Cardiac muscle cell (in vitro differentiated cells and primary cell): ENCODE results near the gene PGLYRP4. TPM values are rescaled to one million over a fixed set of nuclear protein-coding genes. Genes with fewer than 3 reads are reported as not detected.

ENCODE experiments used
- DNase-seq, 2 donors: peaks; one replicate each; pipeline versions ENCODE4 v3.0.0 to v3.0.0-alpha.2; 2010 to 2017; ENCODE audit warnings: low read depth in 1 of 2, low spot score in 1 of 2
- H3K27ac ChIP-seq: fragments of 200-600 bp; sonication (generic); 2 replicates; pipeline ENCODE4 v1.5.1; 2016
- H3K27me3 ChIP-seq: fragments of 200-600 bp; sonication (generic); 2 replicates; pipeline ENCODE4 v1.6.0; 2016; ENCODE audit warnings: control low read depth
- H3K36me3 ChIP-seq: fragments of 200-600 bp; sonication (generic); 2 replicates; pipeline ENCODE4 v1.5.1; 2016; ENCODE audit warnings: control low read depth
- H3K4me1 ChIP-seq: fragments of 200-600 bp; sonication (generic); 2 replicates; pipeline ENCODE4 v1.8.1; 2017; ENCODE audit warnings: low read depth, mild to moderate bottlenecking, mixed run types
- H3K4me3 ChIP-seq: fragments of 200-600 bp; sonication (generic); 2 replicates; pipeline ENCODE4 v1.5.1; 2016; ENCODE audit warnings: mild to moderate bottlenecking
- H3K9me3 ChIP-seq: fragments of 200-600 bp; sonication (generic); 2 replicates; pipeline ENCODE4 v1.5.1; 2017; ENCODE audit warnings: low read depth, mild to moderate bottlenecking, control low read depth
- CTCF ChIP-seq: IDR thresholded peaks from 2 replicates; pipeline ENCODE4 v1.5.1; 2012; ENCODE audit warnings: low read depth, mild to moderate bottlenecking, low read length
- polyA plus RNA-seq: library from polyadenylated mRNA; unstranded; fragments of >200 nt; fragmentation: Nextera tagmentation; extraction: Ambion mirVana; gene quantifications from 2 replicates; pipeline ENCODE4 v1.2.1, GENCODE V29; 2016
- total RNA-seq: library from RNA; depleted of rRNA; stranded (reverse); fragments of >200 nt; gene quantifications from 2 replicates; pipeline ENCODE4 v1.2.3, GENCODE V29; 2016

The PGLYRP4 gene
- total and polyA plus RNA-seq, 2 experiments from 2014 or later, result 0.33 TPM; not detected in 1

GRCh38 chr1:153358691-153358975 is 10.0 kb upstream of the PGLYRP4 start:
- Histone ChIP-seq H3K27ac (no peak overlapping the region), H3K4me3 (no peak overlapping the region)

GRCh38 chr1:153357853-153358690 is 9.4 kb upstream of the PGLYRP4 start, which contains the start of gene S100A9:
Gene S100A9 (plus strand): TSS chr1:153357854. CDS start chr1:153358284, 430 bp downstream.
- Histone ChIP-seq H3K36me3 (no peaks in the 10 kb centered on the region), H3K4me3 (no peak within 1 kb of the TSS), H3K9me3 (no peaks in the 10 kb centered on the region), H3K27ac (no peak within 1 kb of the TSS), H3K4me1 (peaks cover 34% of the 10 kb centered on the region), H3K27me3 (no peaks in the 10 kb centered on the region)
- no peak for TF ChIP-seq CTCF
- no peak for DNase-seq

More at GRCh38 chr1:153358691-153358975, 10.0 kb upstream of the PGLYRP4 start:
- H3K36me3 ChIP-seq, result no peaks in the 10 kb centered on the region
- DNase-seq, result no peak
- TF ChIP-seq CTCF, result no peak
- no peaks in the 10 kb centered on the region for H3K27me3 ChIP-seq
- no peaks in the 10 kb centered on the region for H3K9me3 ChIP-seq
- peaks cover 34% of the 10 kb centered on the region for H3K4me1 ChIP-seq

- Histone ChIP-seq H3K27me3 (no peaks in the 10 kb centered on the region), H3K27ac (no peak overlapping the region), H3K4me3 (no peak overlapping the region), H3K9me3 (no peaks in the 10 kb centered on the region), H3K4me1 (peaks cover 27% of the 10 kb centered on the region), H3K36me3 (no peaks in the 10 kb centered on the region)
- no peak for DNase-seq
- no peak for TF ChIP-seq CTCF
Measured at GRCh38 chr1:153357076-153357852, 8.6 kb upstream of the PGLYRP4 start.

GRCh38 chr1:153356392-153357075 is 7.9 kb upstream of the PGLYRP4 start:
- no peaks in the 10 kb centered on the region for H3K9me3 ChIP-seq
- peaks cover 20% of the 10 kb centered on the region for H3K4me1 ChIP-seq
- no peak overlapping the region for H3K27ac ChIP-seq
- no peaks in the 10 kb centered on the region for H3K36me3 ChIP-seq
- no peak for TF ChIP-seq CTCF
- no peaks in the 10 kb centered on the region for H3K27me3 ChIP-seq
- DNase-seq, result no peak
- no peak overlapping the region for H3K4me3 ChIP-seq

GRCh38 chr1:153355445-153356071 is 6.9 kb upstream of the PGLYRP4 start:
- H3K9me3 ChIP-seq, result no peaks in the 10 kb centered on the region
- TF ChIP-seq CTCF, result peak; percentile 75
- H3K27me3 ChIP-seq, result no peaks in the 10 kb centered on the region
- no peak overlapping the region for H3K27ac ChIP-seq
- no peak overlapping the region for H3K4me3 ChIP-seq
- H3K4me1 ChIP-seq, result peaks cover 12% of the 10 kb centered on the region
- no peaks in the 10 kb centered on the region for H3K36me3 ChIP-seq
- DNase-seq, result peak; percentile 69 to 84
